NCI-H69 (cell line): Measurements from ENCODE around the gene A1BG.
"Not testable (repeated sequence)": the region's sequence is repeated elsewhere in the genome, so short reads cannot be mapped to it uniquely, and the experiment has no call there.

Experiments used
- DNase-seq: peaks from one replicate; lab custom pipeline; 2025; lab: John Stamatoyannopoulos, UW

Gene A1BG

DNA sequence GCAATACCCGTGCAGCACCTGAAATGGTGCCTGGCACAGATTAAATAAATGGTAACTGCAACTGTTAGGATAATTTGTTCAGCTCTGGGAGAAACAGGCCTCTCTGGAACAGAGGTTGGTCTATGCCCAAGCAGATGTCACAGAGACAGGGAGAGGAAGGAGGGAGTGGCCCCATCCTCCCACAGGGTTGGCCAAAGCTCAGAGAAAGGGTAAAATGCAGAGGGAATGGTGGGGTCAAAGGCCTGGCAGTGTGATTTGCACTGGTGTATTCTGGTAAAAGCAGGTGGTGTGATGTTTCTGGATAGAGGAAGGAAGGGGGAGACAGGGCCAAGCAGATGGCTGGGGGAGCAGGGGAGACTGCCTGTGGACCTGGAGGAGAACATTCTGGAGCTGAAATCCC is 17.1 kb downstream of the A1BG start:
- no peak for DNase-seq

DNA sequence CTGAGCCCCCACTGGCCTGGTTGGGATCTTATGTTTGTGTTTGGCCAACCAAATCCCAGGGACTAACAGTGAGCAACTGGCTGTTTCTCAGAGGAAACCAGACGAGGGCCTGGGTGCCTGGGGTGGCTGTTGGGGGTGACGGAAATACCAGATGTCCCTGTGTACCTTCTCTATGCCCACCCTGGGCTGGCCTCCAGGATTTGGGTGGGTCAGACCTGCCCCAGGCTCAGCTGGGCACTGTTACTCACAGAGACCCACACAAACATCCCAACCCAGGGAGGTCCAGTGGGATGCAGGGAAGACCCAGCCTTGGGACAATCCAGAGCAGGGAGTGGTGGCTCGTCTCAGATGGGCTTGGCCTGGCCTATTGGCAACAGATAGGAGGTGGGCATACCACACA is 17.7 kb downstream of the A1BG start:
- no peak for DNase-seq

DNA sequence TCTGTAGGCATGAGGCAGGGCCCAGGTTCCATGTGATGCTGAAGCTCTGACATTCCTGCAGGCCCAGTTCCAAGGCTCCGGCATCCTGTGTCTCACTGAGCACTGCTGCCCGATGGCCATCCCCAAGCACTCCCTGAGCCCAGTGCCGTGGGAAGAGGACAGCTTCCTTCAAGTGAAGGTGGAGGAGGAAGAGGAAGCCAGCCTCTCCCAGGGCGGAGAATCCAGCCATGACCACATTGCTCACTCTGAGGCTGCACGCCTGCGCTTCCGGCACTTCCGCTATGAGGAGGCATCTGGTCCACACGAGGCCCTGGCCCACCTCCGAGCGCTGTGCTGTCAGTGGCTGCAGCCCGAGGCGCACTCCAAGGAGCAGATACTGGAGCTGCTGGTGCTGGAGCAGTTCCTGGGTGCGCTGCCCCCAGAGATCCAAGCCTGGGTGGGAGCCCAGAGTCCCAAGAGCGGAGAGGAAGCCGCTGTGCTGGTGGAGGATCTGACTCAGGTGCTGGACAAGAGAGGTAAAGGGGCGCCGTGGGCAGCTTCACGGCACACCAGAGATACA is 18.5 kb downstream of the A1BG start:
- DNase-seq = no peak

DNA sequence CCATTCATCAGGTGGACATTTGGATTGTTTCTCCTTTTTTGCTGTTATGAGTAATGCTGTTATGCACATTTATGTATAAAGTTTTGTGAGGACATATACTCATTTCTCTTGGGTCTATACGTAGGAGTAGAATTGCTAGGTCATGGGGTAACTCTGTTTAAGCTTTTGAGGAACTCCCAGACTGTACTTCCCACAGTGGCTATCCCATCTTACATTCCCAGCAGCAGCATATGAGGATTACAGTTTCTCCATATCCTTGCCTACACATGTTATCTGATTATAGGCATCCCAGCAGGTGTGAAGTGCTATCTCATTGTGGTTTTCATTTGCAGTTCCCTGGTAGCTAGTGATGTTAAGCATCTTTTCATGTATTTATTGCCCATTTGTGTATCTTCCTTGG is 20.6 kb downstream of the A1BG start:
- DNase-seq = no peak

DNA sequence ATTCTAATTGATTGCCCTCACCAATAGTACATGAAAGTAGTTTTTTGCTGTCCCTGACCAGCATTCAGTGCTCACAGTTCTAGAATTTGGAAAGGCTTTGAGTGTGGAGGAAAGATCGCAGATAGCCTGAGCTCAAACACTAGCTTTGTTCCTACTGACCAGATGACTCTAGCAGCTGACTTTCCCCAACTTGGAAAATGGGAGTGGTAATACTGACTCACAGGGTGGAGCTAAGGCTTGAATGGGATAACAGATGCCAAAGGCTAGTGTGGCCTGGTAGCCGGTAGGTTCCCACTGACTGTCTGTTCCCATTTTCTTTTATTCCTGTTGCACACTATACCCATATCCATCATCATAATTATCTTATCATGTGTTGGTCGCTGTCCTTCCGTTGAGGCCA is 22.8 kb downstream of the A1BG start:
- DNase-seq = no peak

DNA sequence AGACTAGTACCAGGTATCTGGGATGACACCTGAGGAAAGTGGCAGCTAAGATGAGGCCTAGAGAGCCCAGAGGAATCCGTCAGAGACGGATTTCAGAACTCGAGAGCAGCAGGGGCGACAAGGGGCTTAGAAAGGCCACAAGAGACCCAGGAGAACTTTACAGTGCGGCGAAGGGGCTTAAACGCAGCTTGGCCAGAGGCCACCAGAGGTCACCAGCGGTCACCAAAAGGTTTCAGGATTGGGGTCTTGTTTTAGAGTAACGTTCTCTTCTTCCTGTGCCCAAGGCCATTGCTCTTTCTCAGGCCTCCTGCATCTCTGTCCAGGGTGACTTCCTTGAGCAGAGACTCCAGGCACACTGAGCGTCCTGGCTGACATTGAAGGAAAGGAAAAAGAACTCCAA is 24.3 kb downstream of the A1BG start:
- DNase-seq = no peak

DNA sequence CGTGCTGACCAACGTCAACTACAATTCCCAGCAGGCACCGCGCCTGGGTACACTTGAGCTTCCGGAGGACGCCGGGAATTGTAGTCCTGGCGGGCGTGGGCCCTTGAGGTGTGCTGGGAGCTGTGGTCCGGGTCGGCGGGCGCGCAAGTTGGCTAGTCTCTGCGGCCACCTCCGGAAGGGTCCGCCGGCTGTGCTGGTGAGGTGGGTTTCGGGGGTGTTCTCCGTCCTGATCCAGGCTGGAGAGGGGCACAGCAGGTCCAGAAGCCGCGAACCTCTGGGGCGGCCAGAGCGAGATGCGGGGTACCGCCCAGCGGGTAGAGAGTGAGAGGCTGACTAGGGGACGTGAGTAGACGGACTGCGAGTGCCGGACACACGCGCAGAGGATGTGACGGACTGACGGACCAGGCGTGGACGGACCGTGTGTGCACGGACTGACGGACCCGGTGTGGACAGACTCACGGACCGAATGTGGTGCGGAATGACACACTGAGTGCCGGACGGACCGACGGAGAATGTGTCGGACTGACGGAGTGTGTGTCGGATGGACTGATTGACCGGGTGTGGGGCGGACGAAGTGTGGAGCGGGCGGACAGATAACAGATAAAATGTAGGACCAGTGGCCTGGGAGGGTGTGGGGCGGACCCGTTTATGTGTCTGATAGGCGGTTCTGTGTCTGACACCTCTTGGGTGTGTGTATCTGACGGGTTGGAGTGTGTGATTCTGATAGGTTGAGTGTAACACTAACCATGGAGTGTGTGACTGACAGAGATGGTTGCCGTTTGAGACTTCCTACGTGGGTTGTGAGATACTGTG is 26.2 kb downstream of the A1BG start, which contains the start of gene ZSCAN22:
TSS of gene ZSCAN22 (plus strand) at position 81 of the 813 bp plus-strand sequence. CDS start 7,809 bp downstream, outside the sequence.
- DNase-seq = peak; percentile 99

DNA sequence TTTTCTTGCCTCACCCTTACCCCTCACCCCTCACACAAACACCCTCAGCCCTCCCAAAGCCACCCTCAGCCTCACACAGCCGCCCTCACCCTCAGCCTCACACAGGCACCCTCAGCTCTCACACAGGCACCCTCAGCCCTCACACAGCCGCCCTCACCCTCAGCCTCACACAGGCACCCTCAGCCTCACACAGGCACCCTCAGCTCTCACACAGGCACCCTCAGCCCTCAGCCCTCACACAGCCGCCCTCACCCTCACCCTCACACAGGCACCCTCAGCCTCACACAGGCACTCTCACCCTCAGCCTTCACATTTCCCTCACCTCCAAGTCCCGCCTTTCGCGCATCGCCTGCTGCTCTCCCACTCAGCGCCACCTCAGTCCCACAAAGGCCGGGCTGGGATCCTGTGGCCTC is 26.8 kb downstream of the A1BG start:
- DNase-seq = peak; percentile 44

DNA sequence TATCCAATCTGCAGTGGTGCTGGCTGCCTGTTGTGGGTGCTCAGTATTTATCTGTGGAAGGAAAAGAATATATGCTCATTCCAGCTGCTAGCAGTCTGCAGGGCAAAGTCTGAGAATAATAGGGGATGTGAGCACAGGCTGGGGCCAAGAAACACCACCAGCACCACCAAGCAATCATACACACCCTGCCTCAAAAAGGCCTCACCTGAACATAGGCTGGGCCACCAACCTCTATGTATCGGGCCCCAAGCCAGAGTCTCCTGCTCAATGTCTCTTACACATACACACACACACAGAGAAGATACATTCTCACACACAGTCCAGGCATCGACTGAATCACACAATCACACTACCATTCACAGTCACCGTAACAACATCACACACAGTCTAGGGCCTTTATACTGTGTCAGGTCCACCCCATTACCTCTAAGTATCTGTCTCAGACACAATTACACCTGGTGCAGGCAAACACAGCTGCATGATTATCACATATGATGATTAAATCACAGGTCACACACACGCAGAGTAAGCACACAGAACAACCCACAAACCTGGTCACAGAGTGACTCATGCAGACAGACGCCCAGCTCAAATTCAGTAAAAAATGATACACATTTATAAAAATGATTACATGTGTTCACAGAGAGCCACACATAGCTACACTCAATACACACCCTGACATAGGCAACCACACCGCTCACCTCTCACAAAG is 27.8 kb downstream of the A1BG start:
- DNase-seq = peak; percentile 82

DNA sequence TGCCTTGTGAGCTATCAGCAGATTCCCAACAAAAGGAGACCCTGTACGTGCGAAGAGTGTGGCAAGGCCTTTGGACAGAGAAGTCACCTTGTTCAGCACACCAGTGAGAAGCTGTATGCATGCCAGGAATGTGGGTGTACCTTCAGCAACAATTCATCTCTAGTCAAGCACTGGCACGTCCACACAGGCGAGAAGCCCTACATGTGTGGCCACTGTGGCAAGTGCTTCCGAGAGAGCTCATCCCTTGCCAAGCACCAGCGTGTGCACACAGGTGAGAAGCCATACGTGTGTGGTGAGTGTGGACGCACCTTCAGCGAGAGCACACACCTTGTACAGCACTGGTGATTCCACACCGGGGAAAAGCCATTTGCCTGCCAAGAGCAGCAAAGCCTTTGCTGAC is 34.1 kb downstream of the A1BG start:
- no peak for DNase-seq

DNA sequence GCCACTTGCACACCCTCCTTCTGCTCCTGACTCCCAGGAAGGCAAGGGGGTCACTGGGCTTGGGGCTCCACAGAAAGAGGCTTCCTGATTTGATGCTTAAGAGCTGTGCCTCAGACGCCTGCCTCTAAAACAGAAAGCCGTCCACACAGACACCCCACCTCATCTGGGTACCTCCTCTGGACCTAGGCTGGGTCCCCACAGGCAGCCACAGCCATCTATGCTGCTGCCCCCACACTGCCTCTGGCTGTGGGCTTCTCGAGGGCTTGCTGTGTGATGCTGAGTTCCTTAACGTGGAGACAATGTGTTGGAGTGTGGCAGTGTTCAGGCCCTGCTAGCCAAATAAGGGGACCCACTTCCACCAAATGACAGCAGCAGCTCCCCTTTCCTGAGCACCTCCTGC is 35.0 kb downstream of the A1BG start:
- DNase-seq = no peak

DNA sequence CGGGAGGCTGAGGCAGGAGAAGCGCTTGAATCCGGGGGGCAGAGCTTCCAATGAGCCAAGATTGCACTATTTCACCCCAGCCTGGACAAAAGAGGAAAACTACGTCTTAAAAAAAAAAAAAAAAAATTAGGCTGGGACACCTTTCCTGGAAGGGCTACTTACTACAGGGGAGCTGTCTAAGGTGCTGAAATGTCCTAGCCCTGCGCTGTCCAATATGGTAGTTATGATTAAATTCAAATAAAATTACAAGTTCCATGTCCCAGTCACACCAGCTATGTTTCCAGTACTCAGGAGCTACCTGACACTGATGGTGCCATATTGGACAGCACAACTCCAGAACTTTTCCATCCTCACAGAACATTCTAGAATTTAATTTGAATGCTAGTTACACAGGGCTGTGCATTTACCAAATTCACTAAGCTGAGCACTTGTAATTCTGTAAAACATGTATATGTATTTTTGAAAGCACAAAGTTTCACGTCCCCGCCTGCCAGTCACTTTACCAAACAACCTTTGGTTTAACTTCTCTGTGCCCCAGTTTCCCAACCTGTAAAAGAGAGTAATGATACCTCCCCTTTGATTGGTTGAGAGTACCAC is 35.7 kb downstream of the A1BG start:
- no peak for DNase-seq

DNA sequence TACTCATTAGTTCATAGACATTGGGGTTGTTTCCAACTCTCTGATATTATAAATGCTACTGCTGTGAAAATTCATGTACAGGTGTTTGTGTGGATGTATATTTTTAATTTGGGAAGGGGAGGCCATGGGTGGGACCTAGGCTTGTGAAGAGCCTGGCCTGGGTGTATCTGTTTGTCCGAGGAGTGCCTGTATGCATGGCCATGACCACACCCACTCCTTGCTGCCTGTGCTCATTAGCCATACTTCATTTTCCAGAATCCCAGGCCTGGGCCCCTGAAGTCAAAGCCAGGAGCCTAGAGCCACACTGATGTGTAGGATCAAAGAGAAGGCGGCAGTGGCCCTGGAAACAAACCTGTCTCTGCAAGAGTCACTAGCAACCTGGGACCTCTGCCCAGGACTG is 37.7 kb downstream of the A1BG start:
- DNase-seq = no peak

DNA sequence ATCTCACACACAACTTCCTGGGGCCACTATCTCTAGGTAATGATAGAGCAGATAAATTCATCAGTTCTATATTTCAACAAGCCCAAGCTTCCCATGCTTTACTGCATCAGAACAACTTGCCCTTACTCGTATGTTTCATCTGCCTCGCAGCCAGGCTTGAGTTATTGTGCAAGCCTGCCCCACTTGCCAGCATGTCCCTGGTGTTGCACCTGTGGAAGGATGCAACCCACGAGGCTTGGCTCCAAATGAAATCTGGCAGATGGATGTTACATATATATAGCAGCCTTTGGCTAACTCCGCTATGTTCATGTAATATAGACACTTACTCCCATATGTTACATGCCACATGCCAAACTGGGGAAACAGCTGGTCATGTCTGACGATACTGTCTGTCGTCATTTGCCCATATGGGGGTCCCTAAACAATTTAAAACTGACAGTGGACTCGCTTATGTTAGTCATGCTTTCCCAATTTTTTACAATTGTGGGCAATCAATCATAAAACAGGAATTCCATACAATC is 41.9 kb downstream of the A1BG start:
- DNase-seq = no peak

DNA sequence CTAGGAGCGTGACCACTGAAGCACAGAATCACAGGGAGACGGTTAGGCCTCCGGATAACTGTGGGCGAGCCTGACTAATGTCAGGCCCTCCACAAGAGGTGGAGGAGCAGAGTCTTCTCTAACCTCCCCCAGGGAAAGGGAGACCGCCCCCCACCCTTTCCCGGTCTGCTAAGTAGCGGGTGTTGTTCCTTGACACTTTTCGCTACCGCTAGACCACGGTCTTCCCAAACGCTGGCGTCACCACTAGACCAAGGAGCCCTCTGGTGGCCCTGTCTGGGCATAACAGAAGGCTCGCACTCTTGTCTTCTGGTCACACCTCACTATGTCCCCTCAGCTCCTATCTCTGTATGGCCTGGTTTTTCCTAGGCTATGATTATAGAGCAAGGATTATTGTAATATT is 42.6 kb downstream of the A1BG start:
- not testable (repeated sequence) for DNase-seq

DNA sequence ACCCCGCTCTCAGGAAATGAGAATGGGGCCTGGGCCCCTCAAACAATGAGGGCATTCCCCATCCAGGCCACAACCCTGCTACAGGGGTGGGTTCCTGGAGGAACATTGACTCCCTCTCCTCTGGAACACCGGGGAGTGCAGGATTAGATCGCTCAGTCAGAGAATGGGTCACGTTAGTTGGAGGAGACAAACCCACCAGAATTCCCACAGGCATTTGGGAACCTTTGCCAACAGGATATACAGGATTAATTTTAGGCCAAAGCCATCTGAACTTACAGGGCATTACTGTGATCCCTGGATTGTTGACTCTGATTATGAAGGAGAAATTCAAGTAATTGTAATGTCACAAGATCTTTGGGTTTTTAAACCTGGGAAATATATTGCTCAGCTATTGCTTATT is 45.6 kb downstream of the A1BG start:
- no peak for DNase-seq

DNA sequence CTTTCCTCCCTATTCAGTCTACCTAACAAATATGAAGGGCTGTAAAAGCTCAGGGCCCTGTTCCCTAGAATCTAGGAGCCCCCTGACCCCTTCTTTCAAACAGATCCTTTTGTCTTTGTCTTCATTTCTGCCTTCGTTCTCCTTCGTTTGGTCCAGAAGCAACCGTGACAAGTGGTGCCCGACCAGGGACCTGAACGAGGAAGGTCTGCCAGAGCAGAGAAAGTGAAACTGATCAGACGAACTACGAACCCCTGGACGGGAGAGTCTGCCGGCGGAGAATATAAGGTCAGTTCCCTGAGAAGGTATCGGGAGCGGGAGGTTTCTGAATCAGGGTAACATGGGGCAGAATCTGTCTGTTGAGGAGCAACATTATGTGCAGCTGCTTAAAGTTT is 47.4 kb downstream of the A1BG start:
- no peak for DNase-seq

DNA sequence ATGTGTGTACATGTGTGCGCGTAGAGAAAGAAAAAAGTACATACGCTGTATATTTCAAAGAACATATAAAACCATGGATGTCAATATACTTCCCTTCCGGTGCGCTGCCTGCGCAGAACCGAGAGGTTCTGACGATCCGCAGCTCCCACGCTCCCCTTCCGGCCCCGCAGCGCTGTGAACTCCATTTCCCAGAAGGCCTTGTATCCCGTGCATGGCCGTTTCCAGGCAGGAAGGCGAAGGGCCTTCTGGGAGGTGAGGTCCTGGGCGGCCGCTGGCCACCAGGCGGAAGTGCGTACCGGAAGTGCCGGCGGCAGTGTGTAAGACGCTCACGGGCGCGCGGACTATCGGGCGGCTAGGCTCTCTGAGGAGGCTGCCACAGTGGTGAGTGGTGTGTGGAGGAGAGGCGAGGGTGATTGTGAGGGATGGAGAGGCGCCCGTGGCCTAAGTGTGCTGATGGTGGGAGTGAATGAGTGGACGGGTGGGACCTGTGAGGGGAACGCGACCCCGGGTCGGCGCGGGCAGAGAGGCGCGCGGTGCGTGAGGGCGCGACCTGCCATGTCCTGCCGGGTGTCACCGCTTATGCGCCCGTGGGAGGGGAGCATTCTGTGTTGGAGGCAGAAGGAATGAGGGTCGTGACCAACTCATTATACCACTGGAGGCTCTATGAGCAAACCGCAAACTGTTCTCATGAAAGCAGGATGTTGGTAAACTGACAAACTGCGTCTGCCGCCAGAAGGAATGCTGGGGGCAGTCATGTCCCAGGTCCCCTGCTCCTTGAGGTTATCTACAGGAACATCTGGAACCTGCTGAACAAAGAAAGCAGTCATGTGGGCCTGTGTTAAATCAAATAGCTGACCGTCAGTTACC is 48.0 kb downstream of the A1BG start, which contains the start of gene ERVK3-1:
TSS of gene ERVK3-1 (plus strand) at position 313 of the 867 bp plus-strand sequence. CDS start 6,792 bp downstream, outside the sequence.
- peak; percentile 94 for DNase-seq

DNA sequence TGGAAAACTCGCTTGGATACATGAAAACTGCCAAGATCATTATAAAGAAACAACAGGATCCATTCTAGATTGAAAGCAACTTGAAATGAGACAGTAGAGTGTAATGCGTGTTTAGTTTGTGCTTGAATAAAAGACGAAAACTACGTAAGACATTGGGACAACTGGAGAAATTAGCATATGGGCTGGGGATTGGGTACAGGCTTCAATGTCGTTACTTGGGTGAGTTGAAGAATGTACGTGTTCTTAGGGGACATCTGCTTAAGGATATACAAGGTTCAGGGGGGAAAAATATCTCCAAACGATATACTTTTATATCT is 48.6 kb downstream of the A1BG start:
- no peak for DNase-seq

DNA sequence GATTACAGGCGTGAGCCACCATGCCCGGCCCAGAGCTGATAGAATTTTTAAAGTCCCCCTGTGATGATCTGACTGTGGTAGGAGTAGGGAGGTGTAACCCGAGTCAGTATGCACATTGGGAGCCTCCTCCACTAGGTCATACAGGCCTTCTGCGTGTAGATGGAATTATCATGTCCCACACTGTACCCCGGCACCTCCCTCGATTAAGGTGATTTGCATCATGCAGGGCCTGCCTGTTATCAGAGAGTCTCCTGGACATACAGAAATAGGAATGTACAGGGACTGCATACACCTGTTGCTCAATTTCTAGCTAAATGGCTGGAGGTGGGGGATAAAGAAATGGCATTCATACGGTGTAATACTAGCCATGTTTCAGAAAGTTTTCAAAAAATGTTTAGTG is 49.0 kb downstream of the A1BG start:
- no peak for DNase-seq

DNA sequence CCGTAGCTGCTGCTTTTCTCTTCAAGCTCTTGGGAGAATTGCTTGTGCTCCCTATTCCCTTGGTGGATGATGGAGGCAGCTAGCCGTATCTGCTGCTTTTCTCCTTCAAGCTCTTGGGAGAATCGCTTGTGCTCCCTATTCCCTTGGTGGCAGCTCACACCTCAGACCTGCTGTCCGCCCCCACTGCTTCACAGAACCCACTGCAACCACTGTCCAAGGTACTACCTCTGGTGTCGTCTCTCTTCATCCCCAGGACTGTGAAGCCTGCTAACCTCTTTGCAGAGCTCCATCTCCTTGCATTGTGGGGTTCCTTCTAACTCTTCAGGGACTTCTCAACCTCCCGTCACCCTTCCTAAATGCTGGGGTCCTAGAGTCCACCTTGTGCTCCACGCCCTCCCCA is 52.7 kb downstream of the A1BG start:
- DNase-seq = no peak

DNA sequence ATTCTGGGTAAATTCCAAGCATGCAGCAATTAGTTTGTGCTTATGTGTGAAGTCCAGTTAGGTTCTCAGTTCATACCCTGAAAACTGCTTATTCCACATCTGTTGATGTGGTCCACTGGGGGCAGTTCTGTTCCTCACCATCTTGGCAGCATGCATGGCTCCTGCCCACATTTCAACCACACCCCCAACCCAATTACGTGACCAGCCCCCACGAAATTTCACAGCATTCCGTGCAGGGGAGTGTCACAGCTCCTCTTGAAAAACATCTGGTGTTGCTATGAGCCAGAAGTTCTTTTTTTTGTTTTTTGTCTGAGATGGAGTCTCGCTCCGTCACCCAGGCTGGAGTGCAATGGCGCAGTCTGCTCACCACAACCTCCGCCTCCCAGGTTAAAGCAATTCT is 57.2 kb downstream of the A1BG start:
- no peak for DNase-seq
